ENCODE data around the gene TFRC.
A peak's percentile ranks its signal among the peaks of the same experiment; 100 is the strongest.
"Not testable (repeated sequence)": the region's sequence is repeated elsewhere in the genome, so short reads cannot be mapped to it uniquely, and the experiment has no call there.

The TFRC gene

GRCh38 chr3:196082619-196082971, 705 bp upstream of the TFRC start:
- DNase-seq (ENCODE audit: low read depth in 2 of 3, low spot score in 2 of 3): no peak

- DNase-seq (ENCODE audit: low read depth in 2 of 3, low spot score in 2 of 3): peak; percentile 26 to 39 (median 32)
Observed at GRCh38 chr3:196081002-196081833, 672 bp downstream of the TFRC start.

- not testable (repeated sequence) for DNase-seq (ENCODE audit: low read depth in 2 of 3, low spot score in 2 of 3)
Observed at GRCh38 chr3:196080101-196080846, 1.6 kb downstream of the TFRC start.

- DNase-seq (ENCODE audit: low read depth in 2 of 3, low spot score in 2 of 3): no peak
Observed at GRCh38 chr3:196079682-196080081, 2.2 kb downstream of the TFRC start.

- no peak for DNase-seq (ENCODE audit: low read depth in 2 of 3, low spot score in 2 of 3)
Observed at GRCh38 chr3:196075013-196075412, 6.9 kb downstream of the TFRC start.

- peak in 1 of 3 experiments; percentile 10 for DNase-seq (ENCODE audit: low read depth in 2 of 3, low spot score in 2 of 3)
Observed at GRCh38 chr3:196073255-196073753, 8.6 kb downstream of the TFRC start.

- DNase-seq (ENCODE audit: low read depth in 2 of 3, low spot score in 2 of 3): no peak
Observed at GRCh38 chr3:196072313-196072712, 9.6 kb downstream of the TFRC start.

- not testable (repeated sequence) for DNase-seq (ENCODE audit: low read depth in 2 of 3, low spot score in 2 of 3)
Observed at GRCh38 chr3:196068812-196069211, 13.1 kb downstream of the TFRC start.

- no peak for DNase-seq (ENCODE audit: low read depth in 2 of 3, low spot score in 2 of 3)
Observed at GRCh38 chr3:196067439-196067838, 14.5 kb downstream of the TFRC start.

GRCh38 chr3:196063971-196064370, 17.9 kb downstream of the TFRC start:
- no peak for DNase-seq (ENCODE audit: low read depth in 2 of 3, low spot score in 2 of 3)

GRCh38 chr3:196063456-196063855, 18.4 kb downstream of the TFRC start:
- DNase-seq (ENCODE audit: low read depth in 2 of 3, low spot score in 2 of 3): no peak

GRCh38 chr3:196063049-196063448, 18.8 kb downstream of the TFRC start:
- no peak for DNase-seq (ENCODE audit: low read depth in 2 of 3, low spot score in 2 of 3)

GRCh38 chr3:196060834-196061233, 21.1 kb downstream of the TFRC start:
- no peak for DNase-seq (ENCODE audit: low read depth in 2 of 3, low spot score in 2 of 3)

GRCh38 chr3:196057760-196058331, 24.0 kb downstream of the TFRC start:
- DNase-seq (ENCODE audit: low read depth in 2 of 3, low spot score in 2 of 3): no peak

GRCh38 chr3:196056371-196056770, 25.5 kb downstream of the TFRC start:
- DNase-seq (ENCODE audit: low read depth in 2 of 3, low spot score in 2 of 3): not testable (repeated sequence)

GRCh38 chr3:196055683-196056270, 26.1 kb downstream of the TFRC start:
- DNase-seq (ENCODE audit: low read depth in 2 of 3, low spot score in 2 of 3): no peak

GRCh38 chr3:196055240-196055639, 26.6 kb downstream of the TFRC start:
- no peak for DNase-seq (ENCODE audit: low read depth in 2 of 3, low spot score in 2 of 3)

GRCh38 chr3:196054661-196055060, 27.2 kb downstream of the TFRC start:
- DNase-seq (ENCODE audit: low read depth in 2 of 3, low spot score in 2 of 3): no peak

GRCh38 chr3:196053487-196053886, 28.4 kb downstream of the TFRC start:
- no peak for DNase-seq (ENCODE audit: low read depth in 2 of 3, low spot score in 2 of 3)

- no peak for DNase-seq (ENCODE audit: low read depth in 2 of 3, low spot score in 2 of 3)
Observed at GRCh38 chr3:196051282-196052076, 30.4 kb downstream of the TFRC start.

- no peak for DNase-seq (ENCODE audit: low read depth in 2 of 3, low spot score in 2 of 3)
Observed at GRCh38 chr3:196050597-196050996, 31.3 kb downstream of the TFRC start.

All from activated CD8-positive, alpha-beta memory T cell treated with anti-CD3 and anti-CD28 coated beads for 48 hours (primary cell).